Esophagus squamous epithelium (tissue), 5 donors: ENCODE measurements around the gene SLIT1. TPM values are rescaled to one million over a fixed set of nuclear protein-coding genes. Genes with fewer than 3 reads are reported as not detected.

Experiments
- DNase-seq: peaks from one replicate; lab custom pipeline; 2025; lab: John Stamatoyannopoulos, UW
- H3K27ac ChIP-seq, 4 donors: fragments of 200-600 bp; sonication (generic); one replicate each; pipeline ENCODE4 v1.5.1; 2016 to 2019; ENCODE audit warnings: mild to moderate bottlenecking in 1 of 4
- H3K27me3 ChIP-seq, 4 donors: fragments of 200-600 bp; sonication (generic); 1 replicate in 3 of 4; 2 replicates in 1 of 4; pipeline versions ENCODE4 v1.5.1 to v1.6.0; 2017 to 2021; ENCODE audit warnings: antibody characterized with exemption in 1 of 4
- H3K36me3 ChIP-seq, 3 donors: fragments of 200-600 bp; sonication (generic); one replicate each; pipeline ENCODE4 v1.5.1; 2016 to 2019
- H3K4me1 ChIP-seq, 3 donors: fragments of 200-600 bp; sonication (generic); one replicate each; pipeline ENCODE4 v1.5.1; 2017 to 2019
- H3K4me3 ChIP-seq, 4 donors: fragments of 200-600 bp; sonication (generic); 1 replicate in 3 of 4; 2 replicates in 1 of 4; pipeline ENCODE4 v1.5.1; 2016 to 2019; ENCODE audit warnings: mild to moderate bottlenecking in 2 of 4, moderate library complexity in 1 of 4
- H3K9me3 ChIP-seq, 3 donors: fragments of 200-600 bp; sonication (generic); one replicate each; pipeline ENCODE4 v1.5.1; 2016 to 2019
- CTCF ChIP-seq, 6 experiments: fragments of 450-650 bp in 4 of 6; fragments of 200-600 bp in 2 of 6; sonication (generic) in 2 of 6; IDR thresholded peaks; one replicate each; pipeline ENCODE4 v1.5.1; 2016 to 2019; ENCODE audit warnings: antibody characterized with exemption in 6 of 6, mild to moderate bottlenecking in 4 of 6, moderate library complexity in 4 of 6
- POLR2A ChIP-seq, 4 donors: fragments of 450-650 bp; IDR thresholded peaks; one replicate each; pipeline ENCODE4 v1.6.1; 2017; ENCODE audit warnings: antibody characterized with exemption in 4 of 4, mild to moderate bottlenecking in 4 of 4, moderate library complexity in 3 of 4
- WGBS, 2 donors: methylation state at CpG; one replicate each; pipeline ENCODE4 v1.1.5; 2018; 5-methylcytosine and 5-hydroxymethylcytosine counted together
- intact Hi-C: fragments of 100-400 bp; cut with DNase I; formaldehyde crosslinking; loops from one replicate; pipeline ENCODE4 v1.15.0; 2022
- total RNA-seq, 4 donors: library from RNA; depleted of rRNA; stranded (reverse); fragments of >200 nt; gene quantifications; one replicate each; pipeline ENCODE4 v1.1.0, GENCODE V29; 2016
- donor health status: DM: yes; HTN: yes; CAD: no.

Gene SLIT1
- total RNA-seq, 4 donors from 2014 or later = not detected

- no peak for DNase-seq
- H3K27me3 ChIP-seq = peaks cover 0 to 90% (median 0%) of the 10 kb centered on the region in 4 donors
- H3K36me3 ChIP-seq = no peaks in the 10 kb centered on the region
- H3K27ac ChIP-seq = no peak overlapping the region
- peaks cover 0 to 3% (median 0%) of the 10 kb centered on the region in 3 donors for H3K4me1 ChIP-seq
- intact Hi-C loops = loop anchor here (10.0 kb wide), 1 partner anchor 135 kb away; no protein-coding TSS in a partner anchor
- 62 to 74% methylated on average over 9 to 11 of the region's 11 CpGs for WGBS, 2 donors
- H3K9me3 ChIP-seq = peaks cover 0 to 10% (median 5%) of the 10 kb centered on the region in 3 donors
- H3K4me3 ChIP-seq = no peak overlapping the region
- no peak for TF ChIP-seq CTCF (IDR thresholded peaks at IDR 0.05)
- TF ChIP-seq POLR2A (IDR thresholded peaks at IDR 0.05) = no peak
These were observed 116.0 kb downstream of the SLIT1 start for GRCh38 chr10:97069576-97070362.

GRCh38 chr10:97069026-97069425 is 116.7 kb downstream of the SLIT1 start:
- intact Hi-C loops = no loop called here
- no peak for TF ChIP-seq CTCF (IDR thresholded peaks at IDR 0.05)
- no peak for TF ChIP-seq POLR2A (IDR thresholded peaks at IDR 0.05)
- peaks cover 0 to 90% (median 0%) of the 10 kb centered on the region in 4 donors for H3K27me3 ChIP-seq

GRCh38 chr10:97067716-97068391 is 117.9 kb downstream of the SLIT1 start:
- intact Hi-C loops = no loop called here
- 31 to 49% methylated on average over 3 to 4 of the region's 16 CpGs for WGBS, 2 donors

More at GRCh38 chr10:97069026-97069425, 116.7 kb downstream of the SLIT1 start:
- Histone ChIP-seq H3K27ac (no peak overlapping the region), H3K4me3 (no peak overlapping the region), H3K9me3 (peaks cover 0 to 10% (median 5%) of the 10 kb centered on the region in 3 donors), H3K36me3 (no peaks in the 10 kb centered on the region), H3K4me1 (peaks cover 0 to 3% (median 0%) of the 10 kb centered on the region in 3 donors)
- 60 to 80% methylated on average over 1 of the region's 2 CpGs for WGBS, 2 donors
- DNase-seq = no peak

GRCh38 chr10:97066877-97067555 is 118.7 kb downstream of the SLIT1 start:
- H3K4me1 ChIP-seq = no peaks in the 10 kb centered on the region
- no peak overlapping the region for H3K27ac ChIP-seq
- H3K9me3 ChIP-seq = peaks cover 0 to 10% (median 5%) of the 10 kb centered on the region in 3 donors
- no peak overlapping the region for H3K4me3 ChIP-seq
- TF ChIP-seq POLR2A (IDR thresholded peaks at IDR 0.05) (no peak), CTCF (IDR thresholded peaks at IDR 0.05) (no peak)
- intact Hi-C loops = no loop called here
- H3K27me3 ChIP-seq = peaks cover 0 to 86% (median 0%) of the 10 kb centered on the region in 4 donors
- H3K36me3 ChIP-seq = no peaks in the 10 kb centered on the region
- WGBS, 2 donors = 55 to 64% methylated on average over 2 to 5 of the region's 13 CpGs
- no peak for DNase-seq

More at GRCh38 chr10:97067716-97068391, 117.9 kb downstream of the SLIT1 start:
- H3K9me3 ChIP-seq = peaks cover 0 to 10% (median 5%) of the 10 kb centered on the region in 3 donors
- H3K27me3 ChIP-seq = peaks cover 0 to 90% (median 0%) of the 10 kb centered on the region in 4 donors
- TF ChIP-seq POLR2A (IDR thresholded peaks at IDR 0.05) (no peak), CTCF (IDR thresholded peaks at IDR 0.05) (no peak)
- H3K36me3 ChIP-seq = no peaks in the 10 kb centered on the region
- no peak overlapping the region for H3K4me3 ChIP-seq
- no peak overlapping the region for H3K27ac ChIP-seq
- no peak for DNase-seq
- no peaks in the 10 kb centered on the region for H3K4me1 ChIP-seq
